T-helper 17 cell (primary cell): ENCODE measurements around the gene SPATA20. TPM values are rescaled to one million over a fixed set of nuclear protein-coding genes. Genes with fewer than 3 reads are reported as not detected.
A peak's percentile ranks its signal among the peaks of the same experiment; 100 is the strongest.

Source experiments
- ATAC-seq: fragments of 150-1000 bp; cut with Tn5 transposase; 2 replicates; pipeline ENCODE4 v1.10.0; 2021; ENCODE audit warnings: mild to moderate bottlenecking, moderate library complexity
- DNase-seq, 3 donors: peaks; one replicate each; pipeline versions ENCODE4 v3.0.0 to v3.0.0-alpha.2; 2020 to 2021
- H3K9me3 ChIP-seq: one replicate; pipeline ENCODE4 v1.7.0; 2013; ENCODE audit warnings: low read length, mild to moderate bottlenecking; ENCODE audit not compliant: control insufficient read depth, poor library complexity, severe bottlenecking
- H3K27ac Mint-ChIP-seq: one replicate; pipeline ENCODE4 v1.8.0; 2022; ENCODE audit warnings: mild to moderate bottlenecking, moderate library complexity, mixed read lengths
- H3K27me3 Mint-ChIP-seq: one replicate; pipeline ENCODE4 v1.8.0; 2022; ENCODE audit warnings: mixed read lengths
- H3K36me3 Mint-ChIP-seq: one replicate; pipeline ENCODE4 v1.8.0; 2022; ENCODE audit warnings: low read depth, mixed read lengths
- H3K4me1 Mint-ChIP-seq: one replicate; pipeline ENCODE4 v1.8.0; 2022; ENCODE audit warnings: mild to moderate bottlenecking, mixed read lengths
- H3K4me3 Mint-ChIP-seq: one replicate; pipeline ENCODE4 v1.8.0; 2022; ENCODE audit warnings: mild to moderate bottlenecking, moderate library complexity, mixed read lengths
- total RNA-seq, 4 donors: library from RNA in 2 of 4; stranded (reverse) in 2 of 4; gene quantifications; one replicate each; pipeline ENCODE4 v1.2.3 and lab custom pipeline; 2022 to 2026

SPATA20 gene
- total RNA-seq (10 to 100 TPM; 11.3 to 16.4 TPM), total RNA-seq (lab: John Stamatoyannopoulos, UW) (6.6 to 19.7 reads per million in 2 donors)

- ATAC-seq, result peak; percentile 87
- Mint-ChIP-seq H3K27me3 (peaks cover 11% of the 10 kb centered on the region), H3K36me3 (no peaks in the 10 kb centered on the region), H3K4me1 (peaks cover 14% of the 10 kb centered on the region), H3K4me3 (peak within 1 kb of the TSS; percentile 84), H3K27ac (no peak within 1 kb of the TSS)
- DNase-seq, result peak; percentile 76 to 78 (median 77)
- no peaks in the 10 kb centered on the region for H3K9me3 ChIP-seq
Observed at GRCh38 chr17:50547035-50547735, at the start of gene SPATA20. Gene SPATA20 (plus strand): TSS chr17:50547174. CDS start chr17:50547209, 35 bp downstream.

GRCh38 chr17:50498021-50498874 lies 48.7 kb upstream of the SPATA20 start:
- ATAC-seq, result no peak
- no peak for DNase-seq
- H3K9me3 ChIP-seq, result no peaks in the 10 kb centered on the region
- Mint-ChIP-seq H3K27ac (no peak overlapping the region), H3K4me3 (no peak overlapping the region), H3K4me1 (no peaks in the 10 kb centered on the region), H3K27me3 (no peaks in the 10 kb centered on the region), H3K36me3 (no peaks in the 10 kb centered on the region)

GRCh38 chr17:50499270-50499669 lies 47.7 kb upstream of the SPATA20 start:
- H3K9me3 ChIP-seq, result no peaks in the 10 kb centered on the region
- no peak overlapping the region for H3K27ac Mint-ChIP-seq
- peaks cover 3% of the 10 kb centered on the region for H3K36me3 Mint-ChIP-seq
- H3K27me3 Mint-ChIP-seq, result no peaks in the 10 kb centered on the region
- DNase-seq (no peak), ATAC-seq (no peak)
- H3K4me1 Mint-ChIP-seq, result peaks cover 6% of the 10 kb centered on the region
- no peak overlapping the region for H3K4me3 Mint-ChIP-seq

- no peaks in the 10 kb centered on the region for H3K9me3 ChIP-seq
- no peak for DNase-seq
- H3K27me3 Mint-ChIP-seq, result no peaks in the 10 kb centered on the region
- no peak overlapping the region for H3K4me3 Mint-ChIP-seq
- H3K36me3 Mint-ChIP-seq, result peaks cover 3% of the 10 kb centered on the region
- H3K27ac Mint-ChIP-seq, result no peak overlapping the region
- ATAC-seq, result no peak
- peaks cover 6% of the 10 kb centered on the region for H3K4me1 Mint-ChIP-seq
Observed at GRCh38 chr17:50499721-50500120, 47.3 kb upstream of the SPATA20 start.

- peaks cover 3% of the 10 kb centered on the region for H3K36me3 Mint-ChIP-seq
- ATAC-seq (no peak), DNase-seq (no peak)
- H3K4me3 Mint-ChIP-seq, result no peak overlapping the region
- H3K4me1 Mint-ChIP-seq, result peaks cover 11% of the 10 kb centered on the region
- H3K27ac Mint-ChIP-seq, result no peak overlapping the region
- no peaks in the 10 kb centered on the region for H3K27me3 Mint-ChIP-seq
- no peaks in the 10 kb centered on the region for H3K9me3 ChIP-seq
Observed at GRCh38 chr17:50501054-50501453, 45.9 kb upstream of the SPATA20 start.

GRCh38 chr17:50502301-50502990 lies 44.5 kb upstream of the SPATA20 start:
- Mint-ChIP-seq H3K27ac (no peak overlapping the region), H3K4me1 (peaks cover 11% of the 10 kb centered on the region), H3K36me3 (peaks cover 3% of the 10 kb centered on the region), H3K4me3 (no peak overlapping the region), H3K27me3 (no peaks in the 10 kb centered on the region)
- no peak for DNase-seq
- ATAC-seq, result no peak
- H3K9me3 ChIP-seq, result no peaks in the 10 kb centered on the region

GRCh38 chr17:50505591-50506130 lies 41.3 kb upstream of the SPATA20 start:
- no peaks in the 10 kb centered on the region for H3K27me3 Mint-ChIP-seq
- DNase-seq, result no peak
- H3K36me3 Mint-ChIP-seq, result peaks cover 3% of the 10 kb centered on the region
- no peaks in the 10 kb centered on the region for H3K9me3 ChIP-seq
- H3K27ac Mint-ChIP-seq, result no peak overlapping the region
- no peak overlapping the region for H3K4me3 Mint-ChIP-seq
- no peak for ATAC-seq
- H3K4me1 Mint-ChIP-seq, result peaks cover 23% of the 10 kb centered on the region

- Mint-ChIP-seq H3K27ac (no peak overlapping the region), H3K27me3 (no peaks in the 10 kb centered on the region), H3K36me3 (peaks cover 3% of the 10 kb centered on the region), H3K4me3 (no peak overlapping the region), H3K4me1 (peaks cover 28% of the 10 kb centered on the region)
- no peaks in the 10 kb centered on the region for H3K9me3 ChIP-seq
- DNase-seq (no peak), ATAC-seq (no peak)
Observed at GRCh38 chr17:50506298-50506697, 40.7 kb upstream of the SPATA20 start.

GRCh38 chr17:50507871-50508572 lies 39.0 kb upstream of the SPATA20 start, which contains the start of gene MYCBPAP:
Gene MYCBPAP (plus strand): TSS chr17:50508439. CDS start chr17:50508675, 236 bp downstream.
- Mint-ChIP-seq H3K27ac (peak within 1 kb of the TSS; percentile 91), H3K36me3 (peaks cover 4% of the 10 kb centered on the region), H3K4me3 (peak within 1 kb of the TSS; percentile 90), H3K4me1 (peaks cover 33% of the 10 kb centered on the region), H3K27me3 (no peaks in the 10 kb centered on the region)
- no peaks in the 10 kb centered on the region for H3K9me3 ChIP-seq
- ATAC-seq (peak; percentile 81), DNase-seq (peak; percentile 64 to 74 (median 73))

- no peak for ATAC-seq
- H3K27ac Mint-ChIP-seq, result peak overlapping the region; percentile 91
- peaks cover 30% of the 10 kb centered on the region for H3K4me1 Mint-ChIP-seq
- peak overlapping the region; percentile 90 for H3K4me3 Mint-ChIP-seq
- H3K9me3 ChIP-seq, result no peaks in the 10 kb centered on the region
- H3K36me3 Mint-ChIP-seq, result peaks cover 2% of the 10 kb centered on the region
- DNase-seq, result no peak
- no peaks in the 10 kb centered on the region for H3K27me3 Mint-ChIP-seq
Observed at GRCh38 chr17:50508573-50509460, 38.2 kb upstream of the SPATA20 start.

GRCh38 chr17:50511058-50511457 lies 35.9 kb upstream of the SPATA20 start:
- DNase-seq (peak in 2 of 3 donors; percentile 15 to 19), ATAC-seq (peak; percentile 80)
- H3K36me3 Mint-ChIP-seq, result peaks cover 2% of the 10 kb centered on the region
- H3K27ac Mint-ChIP-seq, result peak overlapping the region; percentile 89
- peak overlapping the region; percentile 68 for H3K4me3 Mint-ChIP-seq
- no peaks in the 10 kb centered on the region for H3K9me3 ChIP-seq
- H3K4me1 Mint-ChIP-seq, result peaks cover 23% of the 10 kb centered on the region
- H3K27me3 Mint-ChIP-seq, result no peaks in the 10 kb centered on the region
